Stimulated activated CD8-positive, alpha-beta memory T cell treated with anti-CD3 and anti-CD28 coated beads, Interleukin-7, amount 100 ng/mL, for 24 hours (primary cell): Measurements from ENCODE around the gene ABL1.

Experiments
- DNase-seq: peaks from one replicate; pipeline ENCODE4 v3.0.0-alpha.2; 2020; ENCODE audit warnings: low read depth

ABL1 gene

DNA sequence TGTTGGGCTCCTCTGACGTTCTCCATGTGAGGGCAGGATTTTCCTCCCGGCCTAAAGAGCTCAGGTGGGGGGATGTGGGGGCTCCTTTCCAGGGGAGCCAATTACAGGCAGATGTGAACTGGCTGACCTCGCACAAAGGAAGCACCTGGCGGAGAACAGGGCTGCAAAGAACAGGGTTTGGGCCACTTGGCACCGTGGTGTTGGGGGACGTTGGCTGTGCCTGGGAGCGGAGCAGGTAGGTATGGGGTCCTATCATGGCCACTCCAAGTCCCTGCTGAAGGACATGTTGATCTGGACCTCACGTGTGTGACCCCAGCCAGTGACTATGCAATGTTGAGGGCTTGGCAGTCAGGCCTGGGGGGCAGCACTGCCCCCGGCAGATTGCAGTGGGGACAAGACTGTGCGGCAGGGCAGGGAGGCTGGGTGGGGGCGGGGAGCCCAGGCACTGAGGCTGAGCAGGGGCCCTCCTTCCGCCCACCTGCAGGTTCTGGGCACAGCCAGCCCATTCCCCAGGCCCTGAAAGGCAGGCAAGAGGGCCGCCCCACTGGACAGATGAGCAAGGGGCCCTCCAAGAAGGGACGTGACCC lies 84.6 kb downstream of the ABL1 start:
- DNase-seq, result no peak

DNA sequence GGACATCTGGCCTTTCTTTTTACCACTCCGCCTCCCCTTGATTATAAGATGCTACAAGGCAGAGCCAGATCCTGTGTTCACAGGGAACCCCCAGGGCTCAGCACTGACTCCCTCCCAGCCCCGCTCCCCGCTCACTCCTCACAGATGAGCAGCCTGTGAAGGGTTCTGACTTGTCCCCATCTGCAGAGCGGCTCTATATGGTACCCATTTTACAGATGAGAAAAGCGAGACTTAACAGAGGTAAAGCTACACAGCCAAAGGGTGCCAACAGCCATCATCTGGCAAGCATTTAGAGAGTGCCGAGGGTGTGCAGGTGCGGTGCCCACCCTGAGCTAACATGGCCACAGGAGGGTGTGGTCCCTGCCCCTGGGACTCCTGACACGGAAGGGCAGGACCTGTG lies 85.2 kb downstream of the ABL1 start:
- DNase-seq, result no peak

DNA sequence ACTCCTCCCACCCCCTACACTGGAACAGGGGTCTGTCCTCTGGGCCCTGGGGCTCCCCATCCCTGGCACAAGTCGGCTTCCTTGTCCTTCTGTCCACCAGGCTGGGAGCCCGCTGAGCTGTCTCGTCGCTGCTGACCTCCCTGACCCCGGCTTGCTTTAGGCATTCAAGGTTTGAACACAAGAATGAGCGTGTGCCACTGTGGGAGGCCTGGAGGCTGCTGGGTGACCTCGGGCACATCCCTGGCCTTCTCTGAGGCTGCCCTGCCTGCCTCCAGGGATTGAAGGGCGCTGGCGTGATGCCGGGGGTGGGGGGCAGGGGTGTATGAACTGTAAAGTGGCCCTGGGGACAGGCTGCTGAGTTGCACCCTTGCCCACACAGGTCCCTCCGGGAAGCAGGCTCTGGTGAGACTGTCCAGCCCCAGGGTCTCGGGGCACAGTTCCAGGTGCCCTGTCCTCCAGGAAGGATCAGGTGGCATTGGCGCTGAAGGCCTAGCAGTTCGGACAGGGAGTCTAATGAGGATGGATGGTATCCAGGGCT lies 85.8 kb downstream of the ABL1 start:
- DNase-seq, result no peak

- no peak for DNase-seq
Observed at GRCh38 chr9:130921300-130921988, 86.4 kb downstream of the ABL1 start.

DNA sequence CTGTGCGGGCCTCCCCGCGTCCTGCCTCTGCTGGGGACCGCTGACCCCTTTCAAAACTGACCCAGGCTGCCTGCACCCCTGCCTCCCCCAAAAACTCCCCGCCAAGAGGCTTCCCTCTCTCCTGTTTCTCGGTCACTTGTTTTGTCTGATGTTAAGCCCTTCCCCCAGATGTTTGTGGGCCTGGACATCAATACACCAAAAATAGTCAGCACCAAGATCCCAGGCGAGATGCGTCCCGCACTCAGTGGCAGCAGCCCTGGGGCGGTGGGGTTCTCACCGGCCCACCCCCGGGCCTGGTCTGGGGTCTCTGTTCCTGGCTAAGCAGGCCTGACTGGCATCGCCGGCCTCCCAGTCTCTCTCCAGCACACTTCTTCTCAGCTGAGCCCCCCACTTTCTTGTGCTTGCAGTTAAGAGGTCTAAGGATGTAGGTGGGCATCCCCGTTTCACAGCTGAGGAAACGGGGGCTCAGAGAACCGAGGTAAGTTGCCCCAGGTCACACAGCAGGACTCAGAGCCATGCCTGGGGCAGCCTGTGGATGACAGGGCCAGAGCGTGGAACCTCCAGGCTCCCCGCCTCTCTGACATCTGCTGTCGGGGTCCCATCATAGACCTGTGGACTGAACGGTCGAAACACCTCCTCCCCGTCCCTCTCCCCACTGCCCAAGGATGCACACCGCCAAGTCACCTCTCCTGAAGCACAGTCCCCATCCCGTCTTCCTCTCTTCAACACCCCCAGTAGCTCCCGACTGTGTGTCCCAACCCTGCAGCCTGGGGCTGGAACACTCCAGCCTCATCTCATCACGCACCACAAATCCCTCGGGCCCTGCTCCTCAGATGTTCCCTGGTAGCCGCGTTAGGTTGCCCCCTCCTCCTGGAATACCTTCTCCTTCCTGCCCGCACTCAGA lies 87.2 kb downstream of the ABL1 start:
- no peak for DNase-seq

DNA sequence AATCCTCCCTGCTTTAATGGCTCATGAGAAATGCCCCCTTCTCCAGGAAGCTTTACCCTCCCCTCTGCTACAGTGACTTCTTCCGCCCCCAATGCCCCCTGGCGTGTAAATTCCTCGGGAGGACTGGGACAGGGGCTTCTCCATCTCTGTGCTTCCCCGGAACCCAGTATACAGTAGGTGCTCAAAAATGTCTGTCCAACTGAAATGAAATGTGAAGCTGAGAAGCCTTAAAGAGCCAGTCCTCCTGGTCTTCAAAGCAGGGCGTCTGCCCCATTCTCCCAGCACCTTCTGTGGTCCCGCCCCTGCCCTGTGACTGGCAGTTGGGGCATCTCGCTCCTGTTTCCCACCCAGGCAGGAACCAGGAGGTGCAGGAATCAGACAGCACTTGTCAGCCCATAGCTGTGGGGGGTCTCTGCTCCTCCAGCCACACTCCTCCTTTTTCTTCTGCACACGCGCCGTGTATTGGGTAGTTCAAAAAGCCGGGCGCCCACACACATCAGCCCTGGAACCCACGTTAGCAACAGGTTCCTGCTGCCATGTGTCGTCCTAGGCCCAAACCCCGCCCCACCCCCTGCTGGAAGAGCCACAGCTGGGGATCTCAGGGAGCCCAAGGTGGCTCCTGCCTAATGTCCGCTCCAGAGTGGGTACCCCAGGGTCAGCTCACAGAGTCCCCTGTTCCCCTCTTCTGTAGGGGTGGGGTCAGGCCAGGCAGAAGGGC lies 88.0 kb downstream of the ABL1 start:
- DNase-seq, result no peak

DNA sequence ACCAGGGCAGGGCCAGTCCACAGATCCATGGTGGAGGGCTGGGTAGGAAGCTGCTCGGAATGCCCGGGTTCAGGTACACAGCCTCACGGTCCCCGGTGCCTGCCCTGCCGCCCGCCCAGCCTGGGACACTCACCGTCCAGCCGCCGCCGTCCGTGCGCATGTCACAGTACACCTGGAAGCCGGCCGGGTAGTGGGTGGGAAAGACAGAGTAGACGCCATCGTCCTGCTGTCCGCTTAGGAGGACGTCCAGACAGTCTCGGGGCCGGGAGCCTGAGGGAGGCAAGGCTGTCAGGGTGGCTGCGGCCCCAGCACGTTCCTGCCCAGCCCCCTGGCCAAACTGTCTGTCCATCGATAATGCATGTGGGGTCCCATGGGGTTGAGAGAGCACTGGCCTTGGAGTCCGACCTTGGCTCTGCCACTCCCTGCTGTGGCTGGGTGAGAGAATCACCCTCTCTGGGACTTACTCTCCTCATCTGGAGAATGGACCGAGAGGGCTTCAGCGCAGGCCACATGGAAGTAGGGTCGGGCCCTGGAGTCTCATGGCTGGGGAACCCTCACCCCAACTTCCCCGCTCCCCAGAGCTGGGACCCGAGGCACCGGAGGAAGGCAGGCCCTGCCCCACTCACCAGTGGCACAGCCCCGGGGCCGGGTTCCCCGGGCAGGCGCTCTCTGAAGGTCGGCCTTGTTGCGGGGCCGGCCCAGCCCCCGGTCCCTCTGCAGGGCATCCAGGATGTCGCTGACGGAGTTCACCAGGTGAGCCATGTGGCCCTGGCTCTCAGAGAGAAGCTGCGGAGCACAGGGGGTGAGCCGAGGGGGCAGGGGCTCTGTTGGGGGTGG lies 88.8 kb downstream of the ABL1 start:
- DNase-seq, result no peak

DNA sequence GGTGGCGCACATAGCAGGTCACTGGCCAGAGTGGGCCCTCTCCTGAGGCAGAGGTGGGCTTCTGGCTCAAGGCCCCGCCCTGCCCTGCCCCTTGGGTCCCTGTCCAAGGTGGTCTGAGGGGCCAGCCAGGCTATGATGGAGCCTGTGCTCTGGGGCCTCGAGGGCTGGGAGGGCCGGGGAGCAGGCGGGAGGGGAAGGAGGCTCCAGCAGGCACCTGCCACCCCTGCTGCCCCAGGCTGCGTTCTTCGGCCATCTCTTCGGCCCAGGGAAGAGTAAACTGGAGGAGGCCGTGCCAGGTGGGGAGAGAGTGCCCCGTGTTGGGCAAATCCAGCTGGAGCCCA lies 89.4 kb downstream of the ABL1 start:
- no peak for DNase-seq

GRCh38 chr9:130925050-130925678 lies 90.1 kb downstream of the ABL1 start:
- no peak for DNase-seq

DNA sequence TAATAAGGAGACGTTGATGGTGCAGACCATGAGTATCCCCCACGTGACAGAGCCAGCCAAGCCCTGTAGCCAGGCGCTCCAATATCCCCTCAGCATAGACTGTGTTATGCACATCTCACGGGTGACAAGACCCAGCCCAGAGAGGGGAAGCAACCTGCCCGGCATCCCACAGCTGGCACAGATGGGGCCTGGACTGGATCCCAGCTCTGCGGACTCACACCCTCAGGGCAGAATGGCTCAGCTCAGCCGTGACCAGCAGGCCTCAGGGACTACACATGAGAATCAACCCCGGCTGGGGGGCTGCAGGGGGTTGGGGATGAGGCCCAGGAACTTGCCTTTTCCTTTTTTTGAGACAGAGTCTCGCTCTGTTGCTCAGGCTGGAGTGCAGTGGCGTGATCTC lies 92.3 kb downstream of the ABL1 start:
- no peak for DNase-seq

GRCh38 chr9:130927995-130928900 lies 93.2 kb downstream of the ABL1 start:
- DNase-seq, result no peak

- no peak for DNase-seq
Observed at GRCh38 chr9:130929571-130930038, 94.6 kb downstream of the ABL1 start.

DNA sequence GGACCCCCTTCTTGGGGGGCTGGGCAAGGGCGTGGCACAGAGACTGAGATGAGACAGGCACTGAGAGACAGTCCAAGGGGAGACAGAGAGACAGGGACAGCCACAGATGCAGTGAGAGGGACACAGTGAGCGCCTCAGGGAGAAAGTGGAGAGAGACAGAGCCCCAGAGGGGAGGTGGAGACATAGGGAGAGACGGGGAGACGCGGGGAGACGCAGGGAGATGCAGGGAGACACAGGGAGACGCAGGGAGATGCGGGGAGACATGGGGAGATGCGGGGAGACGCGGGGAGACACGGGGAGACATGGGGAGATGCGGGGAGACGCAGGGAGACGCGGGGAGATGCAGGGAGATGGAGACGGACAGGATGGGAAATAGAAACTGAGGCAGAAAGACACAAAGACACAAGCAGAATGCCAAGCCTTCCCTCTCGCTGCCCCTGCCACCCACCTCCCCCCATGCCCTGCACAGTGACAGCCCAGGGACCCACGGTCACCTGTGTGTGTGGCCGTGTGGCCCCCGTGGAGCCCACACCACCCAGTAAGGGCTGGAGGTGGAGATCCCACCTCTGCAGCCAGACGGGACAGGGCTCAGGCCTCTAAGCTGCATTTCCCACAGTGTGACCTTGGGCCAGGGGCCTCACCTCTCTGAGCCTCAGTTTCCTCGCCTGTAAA lies 95.2 kb downstream of the ABL1 start:
- no peak for DNase-seq

GRCh38 chr9:130930804-130931349 lies 95.8 kb downstream of the ABL1 start:
- DNase-seq, result no peak

DNA sequence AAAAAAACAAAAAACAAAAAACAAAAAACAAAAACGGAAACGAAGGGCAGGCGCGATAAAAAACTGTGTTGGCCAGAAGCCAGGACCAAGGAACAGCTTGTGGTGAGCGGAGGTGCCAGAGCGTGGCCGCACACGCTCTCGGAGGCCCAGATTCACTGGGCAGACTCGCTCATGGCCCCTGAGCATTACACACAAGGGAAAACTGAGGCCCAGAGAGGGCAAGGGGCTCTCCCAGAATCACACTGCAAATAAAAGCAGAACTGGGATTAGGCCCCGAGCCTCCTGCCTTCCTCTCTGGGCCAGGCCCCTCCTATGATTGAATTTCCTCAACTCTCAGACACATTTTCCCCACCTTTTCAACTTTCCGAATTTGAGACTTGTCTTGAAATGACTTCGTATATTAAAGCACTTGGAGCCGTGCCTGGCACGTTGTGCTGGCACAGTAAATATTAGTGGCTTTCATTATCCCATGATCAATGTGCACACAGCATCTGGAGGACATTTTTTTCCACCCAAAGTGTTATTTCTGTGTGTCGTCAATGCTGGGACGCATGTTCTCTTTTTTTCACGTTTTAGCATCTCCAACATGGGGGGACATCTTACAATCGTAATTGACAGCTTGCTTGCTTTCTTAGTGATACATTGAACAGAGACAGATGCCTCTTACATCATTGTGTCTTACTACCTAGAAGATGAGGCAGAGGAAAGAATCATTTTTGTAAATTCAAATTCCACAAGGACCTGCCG lies 96.6 kb downstream of the ABL1 start:
- no peak for DNase-seq

DNA sequence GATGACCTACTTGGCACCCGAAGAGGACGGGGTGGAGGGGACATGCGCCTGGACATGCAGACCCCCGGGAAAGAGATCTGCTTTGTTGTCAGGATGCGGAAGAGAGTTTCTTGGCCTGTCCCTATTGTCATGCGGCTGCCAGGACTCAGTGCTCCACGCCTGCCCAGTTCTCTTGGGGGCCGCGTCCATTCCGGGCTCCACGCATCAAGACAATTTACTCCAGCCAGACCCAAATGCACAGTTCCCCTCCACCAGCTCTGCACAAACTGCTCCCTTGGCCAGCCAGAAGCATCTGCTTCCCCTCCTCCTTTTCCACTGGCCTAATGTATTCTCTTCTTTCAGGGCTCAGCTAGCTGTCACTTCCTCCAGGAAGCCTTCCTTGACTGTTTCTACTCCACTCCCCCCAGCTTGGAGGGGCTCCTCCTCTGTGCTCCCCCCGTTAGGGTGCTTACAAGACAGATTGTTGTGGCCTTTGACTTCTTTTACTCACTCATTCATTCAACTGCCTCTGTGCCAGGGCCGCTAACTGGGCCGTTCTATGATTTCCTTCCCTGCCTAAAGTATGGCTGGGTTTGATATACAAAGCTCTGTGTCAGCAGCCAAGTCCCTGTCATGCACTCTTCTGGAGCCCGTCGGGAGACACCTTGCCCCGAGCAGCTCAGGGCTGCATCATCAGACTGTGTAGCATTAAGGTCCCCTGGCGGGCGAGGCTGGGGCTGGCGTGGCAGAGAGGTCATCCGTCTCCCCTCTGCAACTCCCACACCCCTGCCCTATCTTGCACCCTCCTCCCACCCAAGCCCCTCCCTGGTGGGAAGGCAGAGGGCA lies 97.4 kb downstream of the ABL1 start:
- no peak for DNase-seq
